ENCODE data around the gene ABCC4.

DNA sequence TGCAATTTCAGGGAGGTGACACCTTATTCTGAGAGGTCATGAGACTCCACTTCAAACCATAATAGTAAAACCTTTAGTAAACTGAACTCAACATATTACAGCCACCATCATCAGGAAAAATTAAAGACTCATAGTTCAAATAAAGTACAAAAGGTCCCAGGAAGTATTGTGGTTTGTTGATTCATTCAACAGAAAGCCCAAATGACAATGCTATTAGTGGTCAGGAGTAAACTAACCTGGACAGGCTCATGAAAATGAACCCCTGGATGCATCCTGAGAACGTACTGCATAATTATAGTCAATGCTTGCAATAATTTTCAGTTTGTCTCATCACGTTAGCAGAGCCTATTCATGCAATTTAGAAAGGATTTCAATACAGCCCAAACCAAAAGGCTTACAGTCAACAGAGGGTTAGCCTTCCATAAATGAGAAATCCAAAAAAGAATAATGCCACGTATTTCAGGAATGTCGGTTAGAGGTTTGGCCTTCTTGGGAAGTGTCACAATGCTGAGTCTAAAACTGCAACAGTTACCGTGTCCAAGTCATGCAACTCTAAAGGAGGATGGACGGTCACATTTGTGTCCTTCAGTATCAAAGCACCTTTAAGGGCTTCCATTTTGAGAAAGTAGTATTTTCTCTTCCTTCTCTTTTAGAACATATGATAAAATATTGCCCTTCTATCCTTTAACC lies 280.8 kb downstream of the ABCC4 start:
- TF ChIP-seq, protein P1, sequence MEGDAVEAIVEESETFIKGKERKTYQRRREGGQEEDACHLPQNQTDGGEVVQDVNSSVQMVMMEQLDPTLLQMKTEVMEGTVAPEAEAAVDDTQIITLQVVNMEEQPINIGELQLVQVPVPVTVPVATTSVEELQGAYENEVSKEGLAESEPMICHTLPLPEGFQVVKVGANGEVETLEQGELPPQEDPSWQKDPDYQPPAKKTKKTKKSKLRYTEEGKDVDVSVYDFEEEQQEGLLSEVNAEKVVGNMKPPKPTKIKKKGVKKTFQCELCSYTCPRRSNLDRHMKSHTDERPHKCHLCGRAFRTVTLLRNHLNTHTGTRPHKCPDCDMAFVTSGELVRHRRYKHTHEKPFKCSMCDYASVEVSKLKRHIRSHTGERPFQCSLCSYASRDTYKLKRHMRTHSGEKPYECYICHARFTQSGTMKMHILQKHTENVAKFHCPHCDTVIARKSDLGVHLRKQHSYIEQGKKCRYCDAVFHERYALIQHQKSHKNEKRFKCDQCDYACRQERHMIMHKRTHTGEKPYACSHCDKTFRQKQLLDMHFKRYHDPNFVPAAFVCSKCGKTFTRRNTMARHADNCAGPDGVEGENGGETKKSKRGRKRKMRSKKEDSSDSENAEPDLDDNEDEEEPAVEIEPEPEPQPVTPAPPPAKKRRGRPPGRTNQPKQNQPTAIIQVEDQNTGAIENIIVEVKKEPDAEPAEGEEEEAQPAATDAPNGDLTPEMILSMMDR (conservative IDR thresholded peaks at IDR 0.05; ENCODE audit: low read depth, low read length), result no peak
- TF ChIP-seq EZH2 (IDR thresholded peaks at IDR 0.05; ENCODE audit: low read length, unreplicated experiment) (no peak), EZH2phosphoT487 (IDR thresholded peaks at IDR 0.05; ENCODE audit: borderline replicate concordance, low read length) (no peak)

Data from PC-3 (cell line).